ENCODE results near the gene FRMD1.

Gene FRMD1

GRCh38 chr6:168022488-168023321 is 56.3 kb downstream of the FRMD1 start:
- DNase-seq: no peak

DNA sequence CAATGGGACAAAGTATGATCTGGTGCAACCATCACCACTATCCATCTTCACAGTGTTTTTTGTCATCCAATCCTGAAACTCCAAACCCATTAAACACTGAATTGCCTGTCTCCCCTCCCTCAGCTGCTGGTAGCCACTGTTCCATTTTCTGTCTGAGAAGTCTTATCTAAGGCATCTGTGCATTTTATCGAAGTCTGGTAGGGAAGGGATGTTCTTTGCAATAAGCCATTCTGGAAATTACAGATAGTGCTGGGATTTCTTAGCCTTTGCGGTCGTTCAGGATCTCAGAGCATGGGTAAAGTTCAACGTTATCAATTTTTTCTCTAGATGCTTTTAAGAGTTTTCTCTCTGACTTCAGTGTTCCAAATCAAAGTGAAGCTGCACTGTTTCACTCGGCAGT is 57.4 kb downstream of the FRMD1 start:
- DNase-seq: no peak

GRCh38 chr6:168020242-168020641 is 58.8 kb downstream of the FRMD1 start:
- no peak for DNase-seq

GRCh38 chr6:168018664-168019063 is 60.3 kb downstream of the FRMD1 start:
- no peak for DNase-seq

GRCh38 chr6:168017629-168018028 is 61.4 kb downstream of the FRMD1 start:
- DNase-seq: no peak

DNA sequence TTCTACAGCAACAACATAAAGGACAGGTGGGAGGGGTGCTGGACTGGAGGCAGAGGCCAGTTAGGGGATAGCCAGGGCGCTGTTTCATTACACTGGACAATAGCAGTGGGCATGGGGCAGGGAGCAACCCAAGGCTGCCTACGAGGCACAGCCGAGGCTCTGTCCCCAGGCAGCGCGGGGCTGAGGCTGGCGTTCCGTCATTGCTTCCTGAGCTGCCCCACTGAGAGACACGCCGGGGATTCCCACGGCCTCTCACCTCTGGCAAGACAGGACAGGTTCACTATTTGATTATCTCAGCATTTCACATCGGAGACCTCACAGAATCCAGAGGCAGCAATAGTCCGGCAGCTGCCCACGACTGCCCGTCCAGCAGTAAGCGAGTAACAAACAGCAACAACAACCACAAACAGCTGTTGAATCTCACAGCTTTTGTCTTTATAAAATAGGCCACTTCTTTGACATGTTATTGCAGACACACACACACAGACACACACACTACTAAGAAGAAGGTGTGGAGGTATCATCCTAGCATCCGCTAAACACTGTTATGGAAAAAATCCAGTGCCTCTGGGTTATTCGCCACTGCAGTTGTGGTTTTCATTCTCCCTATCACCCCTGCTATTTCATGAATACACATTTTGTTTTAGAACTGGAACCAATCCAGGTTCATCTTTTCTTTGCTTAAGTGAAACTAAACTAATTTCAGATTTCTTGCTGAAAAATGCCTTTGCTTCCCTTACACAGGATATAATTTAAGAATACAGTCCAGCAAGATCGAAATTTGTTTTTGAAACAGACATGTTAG is 62.1 kb downstream of the FRMD1 start:
- DNase-seq: no peak

DNA sequence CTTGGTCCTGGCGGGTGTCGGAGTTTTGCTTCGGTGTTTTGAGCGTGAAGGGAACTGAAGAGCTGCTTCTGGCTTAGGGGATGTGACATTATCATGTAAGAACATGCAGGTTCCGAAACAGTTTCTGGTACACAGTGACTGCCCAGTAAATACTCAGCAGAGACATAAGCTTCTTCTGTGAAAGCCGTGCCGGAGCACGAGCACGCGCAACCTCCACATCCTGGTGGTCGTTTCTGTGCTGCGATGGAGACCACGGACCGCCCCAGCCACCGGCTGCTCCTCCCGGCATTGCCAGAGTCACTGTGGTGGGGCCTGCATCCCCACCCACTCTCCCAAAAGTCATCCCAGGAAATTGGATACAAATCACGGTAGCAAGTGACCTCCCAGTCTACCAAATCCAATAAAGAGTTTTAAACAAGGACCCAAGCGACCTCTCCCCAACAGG is 62.8 kb downstream of the FRMD1 start:
- no peak for DNase-seq

- DNase-seq: no peak
These were observed 63.4 kb downstream of the FRMD1 start for GRCh38 chr6:168015482-168016175.

DNA sequence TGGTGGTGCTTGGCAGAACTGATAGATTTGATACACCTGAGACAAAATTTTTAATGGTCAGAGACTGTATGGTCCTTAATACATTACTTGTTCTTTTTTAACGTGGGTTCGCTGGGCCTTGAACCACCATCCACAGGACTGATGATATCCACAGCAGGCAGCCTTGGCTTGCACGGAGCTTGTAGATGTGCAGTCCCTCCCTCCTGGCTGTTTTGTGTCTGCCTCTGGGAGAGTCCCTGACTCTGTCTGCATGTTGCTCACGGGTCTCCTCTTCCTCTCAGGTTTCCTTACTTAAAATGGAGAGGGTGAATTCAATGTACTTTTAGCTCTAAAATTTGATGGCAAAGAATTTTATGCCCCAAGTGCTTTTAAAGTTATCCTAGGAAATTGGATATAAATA is 64.0 kb downstream of the FRMD1 start:
- no peak for DNase-seq

DNA sequence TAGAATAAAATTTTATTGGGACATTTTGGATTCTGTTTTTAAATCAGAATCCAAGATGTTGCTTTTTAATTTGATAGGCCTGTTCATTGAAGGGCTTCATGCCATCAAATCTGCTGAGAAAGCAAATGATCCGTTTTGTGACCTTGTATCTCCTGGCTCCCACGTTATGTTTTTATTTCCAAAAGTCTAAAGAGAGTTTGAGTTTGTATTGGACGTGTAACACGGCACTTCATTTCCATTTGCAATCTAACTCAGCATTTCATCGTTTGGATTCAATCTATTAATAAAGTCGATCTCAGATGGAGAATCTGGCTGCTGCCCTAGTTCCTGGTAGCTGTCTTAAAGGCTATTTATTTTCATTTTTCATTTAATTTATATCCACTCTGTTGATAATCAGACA is 64.6 kb downstream of the FRMD1 start:
- DNase-seq: no peak

DNA sequence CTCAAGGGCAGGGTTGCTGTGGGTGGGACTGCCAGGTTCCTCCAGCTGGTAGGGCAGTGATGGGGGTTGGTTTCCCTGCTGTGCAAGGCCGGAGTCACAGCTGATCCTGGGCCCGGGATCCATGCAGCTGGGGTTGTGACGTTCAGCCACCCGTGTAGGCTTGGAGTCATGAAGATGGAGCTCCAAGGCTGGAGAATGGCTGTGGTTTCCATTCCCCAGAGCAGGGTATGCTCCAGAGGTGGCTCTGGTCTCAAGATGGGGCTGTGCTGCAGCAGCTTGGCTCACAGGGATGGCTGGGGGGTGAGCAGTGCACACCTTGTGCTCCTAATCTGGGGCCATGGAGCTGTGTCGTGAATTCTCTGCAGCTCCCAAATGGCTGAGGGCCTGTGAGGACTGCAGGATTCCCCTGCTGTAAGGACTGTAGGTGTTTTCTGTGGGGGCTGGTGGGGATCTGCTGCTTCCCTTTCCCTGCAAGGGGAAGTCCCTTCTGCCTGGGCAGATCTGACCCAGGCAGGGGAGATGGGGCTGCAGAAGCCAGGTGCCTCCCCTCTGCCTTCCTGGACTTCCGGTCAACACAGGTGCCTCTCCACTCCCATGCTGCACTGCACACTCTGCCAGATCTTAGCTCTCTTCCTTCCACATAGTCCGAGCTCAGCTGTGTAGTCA is 65.6 kb downstream of the FRMD1 start:
- no peak for DNase-seq

DNA sequence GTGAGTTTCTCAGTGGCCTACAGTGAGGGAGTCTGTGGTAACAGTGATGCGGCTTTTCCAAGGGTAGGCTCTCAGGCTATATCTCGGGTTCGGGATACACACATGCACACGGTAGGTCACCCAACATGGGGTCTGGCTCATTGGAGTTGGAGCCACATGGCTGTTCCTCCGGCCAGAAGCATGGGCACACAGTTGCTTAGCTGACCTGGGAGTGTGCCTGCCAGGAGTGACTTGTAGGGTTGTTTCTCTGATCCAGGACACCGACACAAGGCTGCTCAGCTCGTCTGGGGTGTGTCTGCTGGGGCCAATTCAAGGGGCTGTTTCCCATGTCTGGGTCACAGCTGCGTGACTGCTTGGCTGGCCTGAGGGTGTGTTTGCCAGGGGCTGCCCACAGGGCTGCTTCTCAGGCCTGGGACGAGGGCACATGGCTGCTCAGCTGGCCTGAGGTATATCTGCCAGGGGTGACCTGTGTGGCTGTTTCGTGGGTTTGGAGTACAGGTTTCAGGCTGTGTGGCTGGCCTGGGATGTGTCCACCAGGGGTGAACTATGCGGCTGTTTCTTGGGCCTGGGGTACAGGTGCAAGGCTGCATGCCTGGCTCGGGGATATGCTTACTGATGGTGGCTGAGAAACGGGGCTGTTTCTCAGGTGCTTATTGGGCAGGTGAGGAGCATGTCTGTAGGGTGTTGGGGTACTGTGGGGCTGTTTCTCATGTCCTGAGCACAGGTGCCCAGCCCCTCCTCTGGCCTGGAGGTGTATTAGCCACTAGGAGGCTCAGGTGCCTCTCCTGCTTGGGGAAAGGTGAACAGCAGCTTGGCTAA is 66.4 kb downstream of the FRMD1 start:
- no peak for DNase-seq

DNA sequence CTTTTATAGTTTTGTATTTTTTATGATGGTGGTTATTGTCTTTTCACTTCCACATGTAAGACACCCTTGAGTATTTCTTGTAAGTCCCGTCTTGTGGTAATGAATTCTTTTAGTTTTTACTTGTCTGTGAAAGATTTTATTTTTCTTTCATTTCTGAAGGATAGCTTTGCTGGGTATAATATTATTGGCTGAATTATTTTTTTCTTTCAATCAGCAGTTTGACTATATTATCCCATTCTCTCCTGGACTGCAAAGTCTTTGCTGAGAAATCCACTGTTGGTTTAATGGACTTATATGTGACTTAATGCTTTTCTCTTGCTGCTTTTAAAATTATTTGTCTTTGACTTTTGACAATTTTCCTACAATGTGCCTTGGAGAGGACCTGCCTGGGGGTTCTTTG is 67.7 kb downstream of the FRMD1 start:
- no peak for DNase-seq

DNA sequence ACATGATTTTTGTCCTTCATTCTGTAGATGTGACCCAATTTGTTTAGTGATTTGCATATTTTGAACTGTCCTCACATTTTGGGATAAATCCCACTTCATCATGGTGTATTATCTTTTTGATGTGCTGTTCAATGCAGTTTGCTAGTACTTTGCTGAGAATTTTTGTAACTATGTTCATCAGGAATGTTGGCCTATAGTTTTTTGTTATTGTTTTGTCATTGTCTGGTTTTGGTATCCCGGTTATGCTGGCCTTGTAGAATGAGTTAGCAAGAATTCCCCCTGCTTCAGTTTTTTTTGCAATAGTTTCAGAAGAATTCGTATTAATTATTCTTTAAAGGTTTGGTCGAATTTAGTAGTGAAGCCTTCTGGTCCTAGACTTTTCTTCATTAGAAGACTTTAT is 69.7 kb downstream of the FRMD1 start:
- no peak for DNase-seq

GRCh38 chr6:168007592-168008338 is 71.2 kb downstream of the FRMD1 start:
- DNase-seq: no peak

DNA sequence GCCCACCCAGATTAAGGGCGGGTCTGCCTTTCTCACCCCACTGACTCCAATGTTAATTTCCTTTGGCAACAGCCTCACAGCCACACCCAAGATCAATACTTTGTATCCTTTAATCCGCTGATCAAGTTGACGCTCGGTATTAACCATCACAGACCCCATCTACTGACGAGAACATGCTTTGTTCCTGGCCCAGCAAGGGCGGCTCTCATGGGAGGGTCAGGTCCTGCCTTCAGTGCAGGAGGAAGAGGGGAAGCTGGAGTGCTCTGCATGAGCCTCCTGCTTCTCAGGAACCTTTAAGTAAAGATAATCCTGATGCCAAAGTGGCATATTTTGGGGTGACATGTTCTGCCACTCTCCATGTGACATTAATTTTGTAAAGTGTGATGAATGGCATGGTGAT is 73.2 kb downstream of the FRMD1 start:
- no peak for DNase-seq

DNA sequence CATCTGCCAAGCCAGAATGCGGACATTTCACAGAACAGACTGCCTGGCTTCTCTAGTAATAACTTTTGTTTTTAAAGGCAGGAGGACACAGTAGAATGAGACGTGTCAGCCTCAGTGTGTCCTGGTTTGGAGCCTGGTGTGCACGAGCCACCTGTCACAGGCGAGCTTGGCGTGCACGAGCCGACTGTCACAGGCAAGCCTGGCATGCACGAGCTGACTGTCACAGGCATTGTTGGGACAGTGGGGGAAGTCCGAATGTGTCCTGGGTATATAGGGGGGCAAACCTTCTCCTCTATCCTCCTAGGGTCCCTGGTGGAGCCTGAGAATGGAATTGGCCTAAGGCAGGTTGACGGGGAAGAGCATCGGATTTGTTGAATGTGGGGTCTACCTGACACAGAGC is 74.1 kb downstream of the FRMD1 start:
- DNase-seq: no peak

- no peak for DNase-seq
These were observed 75.0 kb downstream of the FRMD1 start for GRCh38 chr6:168004023-168004422.

Data from T-helper 9 cell (primary cell).